HG03095 (cell line): ENCODE measurements around the gene PRAMEF18.
"Not testable (repeated sequence)": the region's sequence is repeated elsewhere in the genome, so short reads cannot be mapped to it uniquely, and the experiment has no call there.

Experiments used
- ATAC-seq: cut with Tn5 transposase; IDR thresholded peaks from one replicate; pipeline ENCODE4 v1.9.1; 2021; ENCODE audit warnings: moderate library complexity; ENCODE audit not compliant: unreplicated experiment

Gene PRAMEF18, protein sequence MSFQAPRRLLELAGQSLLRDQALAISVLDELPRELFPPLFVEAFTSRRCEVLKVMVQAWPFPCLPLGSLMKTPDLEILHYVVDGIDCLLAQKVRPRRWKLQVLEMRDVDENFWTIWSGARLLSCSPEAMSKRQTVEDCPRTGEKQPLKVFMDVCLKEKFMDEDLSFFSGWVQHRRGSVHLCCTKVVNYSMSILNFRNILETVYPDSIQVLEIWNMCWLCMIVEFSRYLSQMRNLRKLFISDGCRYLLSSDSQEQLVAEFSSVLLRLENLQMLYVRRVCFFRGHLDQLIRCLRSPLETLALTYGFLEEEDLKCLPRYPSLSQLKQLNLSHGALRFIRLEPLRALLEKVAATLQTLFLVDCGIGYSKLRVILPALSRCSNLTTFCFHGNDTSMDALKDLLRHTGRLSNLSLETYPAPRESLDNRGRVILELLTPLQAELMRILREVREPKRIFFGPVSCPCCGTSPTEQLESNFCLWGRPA

DNA sequence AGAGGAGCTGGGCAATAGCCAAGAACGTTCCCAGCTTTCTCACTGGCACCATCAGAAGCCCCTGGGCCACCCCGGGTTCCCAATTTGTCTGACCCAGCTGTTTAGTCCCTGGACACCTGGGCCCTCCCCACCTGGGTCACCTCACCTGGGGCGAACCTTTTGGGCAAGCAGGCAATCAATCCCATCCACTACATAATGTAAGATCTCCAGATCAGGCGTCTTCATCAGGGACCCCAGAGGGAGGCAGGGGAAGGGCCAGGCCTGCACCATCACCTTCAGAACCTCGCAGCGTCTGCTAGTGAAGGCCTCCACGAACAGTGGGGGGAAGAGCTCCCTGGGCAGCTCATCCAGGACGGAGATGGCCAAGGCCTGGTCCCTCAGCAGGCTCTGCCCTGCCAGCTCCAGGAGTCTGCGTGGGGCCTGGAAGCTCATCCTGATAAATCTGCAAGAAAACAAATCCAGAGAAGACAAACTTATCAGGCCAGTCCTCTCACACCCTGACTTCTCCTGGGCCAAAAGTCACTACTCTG lies at the start of gene PRAMEF18:
Gene PRAMEF18, minus strand, starts transcription at position 480 of the 530 bp plus-strand sequence. Its CDS starts 48 bp downstream, at position 432.
- not testable (repeated sequence) for ATAC-seq

DNA sequence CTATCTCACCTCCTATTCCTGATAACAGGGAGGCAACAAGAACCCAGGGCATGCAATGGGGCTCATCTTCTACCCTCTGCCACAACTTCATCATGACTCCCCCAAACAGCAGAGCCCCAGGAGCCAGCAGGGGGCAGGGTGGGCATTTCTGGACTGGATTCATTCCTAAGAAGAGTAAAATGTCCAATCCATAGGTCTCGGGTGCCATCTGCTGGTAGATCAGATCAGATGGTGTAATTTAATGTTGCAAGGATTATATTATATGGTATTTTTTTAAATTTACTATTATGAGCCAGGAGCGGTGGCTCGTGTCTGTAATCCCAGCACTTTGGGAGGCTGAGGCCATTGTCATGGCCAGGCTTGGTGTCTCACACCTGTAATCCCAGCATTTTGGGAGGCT lies 39.2 kb upstream of the PRAMEF18 start:
- not testable (repeated sequence) for ATAC-seq

DNA sequence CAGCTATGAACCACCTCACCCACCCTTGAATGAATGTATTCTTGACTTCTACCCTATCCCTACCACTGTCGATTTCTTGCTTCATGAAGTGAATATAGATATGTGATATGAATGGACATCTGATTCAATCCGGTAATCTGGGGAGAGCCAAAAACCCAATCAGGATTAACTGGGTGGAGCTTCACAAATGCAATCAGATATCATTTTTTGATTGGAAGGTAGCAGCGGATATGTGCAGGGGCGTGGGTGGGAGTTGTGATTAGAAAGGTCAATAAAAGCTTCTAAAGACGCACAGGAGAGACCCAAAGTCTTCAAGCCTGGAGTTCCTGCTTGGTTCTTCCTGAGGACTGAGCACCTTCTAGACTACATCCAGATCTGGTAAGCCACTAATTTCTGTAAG lies 27.9 kb upstream of the PRAMEF18 start, which contains the start of gene PRAMEF5:
Gene PRAMEF5, plus strand, starts transcription at position 301 of the 400 bp plus-strand sequence. CDS start 5,071 bp downstream, outside the sequence.
- ATAC-seq = not testable (repeated sequence)

DNA sequence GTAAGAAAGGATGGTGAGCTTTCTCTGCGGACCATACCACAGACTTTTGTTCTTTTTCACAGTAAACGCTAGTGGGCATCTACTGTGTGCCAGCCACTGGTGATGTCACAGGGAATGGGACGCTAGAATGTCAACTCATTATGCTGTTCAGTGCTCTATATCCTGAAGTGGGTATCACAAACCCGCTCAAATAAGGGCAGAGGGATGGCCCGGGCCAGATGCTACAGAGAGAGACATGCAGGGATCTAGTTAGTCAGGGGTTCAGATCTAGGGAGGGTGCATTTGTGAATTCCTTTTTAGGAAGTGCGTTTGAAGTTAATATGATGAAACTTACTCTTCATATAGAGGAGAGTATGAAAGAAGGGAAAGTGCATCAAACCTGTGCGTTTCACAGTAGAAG lies 21.2 kb upstream of the PRAMEF18 start:
- ATAC-seq = not testable (repeated sequence)

DNA sequence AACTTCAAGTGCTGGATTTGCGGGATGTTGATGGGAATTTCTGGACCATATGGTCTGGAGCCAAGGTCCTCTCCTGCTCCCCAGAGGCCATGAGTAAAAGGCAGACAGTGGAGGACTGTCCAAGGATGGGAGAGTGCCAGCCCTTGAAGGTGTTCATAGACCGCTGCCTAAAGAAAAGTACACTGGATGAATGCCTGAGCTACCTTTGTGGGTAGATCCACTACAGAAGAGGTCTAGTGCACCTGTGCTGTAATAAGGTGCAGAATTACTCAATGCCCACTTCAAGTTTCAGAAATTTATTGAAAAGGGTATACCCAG lies 20.6 kb upstream of the PRAMEF18 start:
- not testable (repeated sequence) for ATAC-seq

DNA sequence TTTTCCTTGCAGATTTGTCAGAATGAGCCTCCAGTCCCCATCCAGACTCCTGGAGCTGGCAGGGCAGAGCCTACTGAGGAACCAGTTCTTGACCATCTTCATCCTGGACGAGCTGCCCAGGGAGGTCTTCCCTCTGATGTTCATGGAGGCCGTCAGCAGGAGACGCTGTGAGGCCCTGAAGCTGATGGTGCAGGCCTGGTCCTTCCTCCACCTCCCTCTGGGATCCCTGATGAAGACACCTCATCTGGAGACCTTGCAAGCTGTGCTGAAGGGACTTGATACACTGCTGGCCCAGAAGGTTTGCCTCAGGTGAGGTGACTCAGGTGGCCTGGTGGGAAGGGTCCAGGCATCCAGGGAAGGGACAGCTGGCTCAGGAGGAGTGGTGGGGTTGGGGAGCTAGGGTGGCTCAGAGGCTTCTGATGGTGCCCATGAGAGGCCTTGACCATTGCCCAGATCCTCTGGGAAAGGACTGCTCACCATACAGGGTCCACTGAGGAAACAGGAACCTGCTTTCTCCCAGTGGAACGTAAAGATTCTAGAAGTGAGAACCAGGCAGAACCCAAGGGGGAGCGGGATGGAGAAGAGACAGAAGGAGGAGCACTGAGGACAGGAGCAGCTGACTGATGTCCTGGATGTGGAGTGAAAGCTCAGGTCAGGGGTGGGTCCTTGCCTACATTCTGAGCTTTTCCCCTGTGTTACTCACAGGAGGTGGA lies 20.0 kb upstream of the PRAMEF18 start:
- ATAC-seq = not testable (repeated sequence)

DNA sequence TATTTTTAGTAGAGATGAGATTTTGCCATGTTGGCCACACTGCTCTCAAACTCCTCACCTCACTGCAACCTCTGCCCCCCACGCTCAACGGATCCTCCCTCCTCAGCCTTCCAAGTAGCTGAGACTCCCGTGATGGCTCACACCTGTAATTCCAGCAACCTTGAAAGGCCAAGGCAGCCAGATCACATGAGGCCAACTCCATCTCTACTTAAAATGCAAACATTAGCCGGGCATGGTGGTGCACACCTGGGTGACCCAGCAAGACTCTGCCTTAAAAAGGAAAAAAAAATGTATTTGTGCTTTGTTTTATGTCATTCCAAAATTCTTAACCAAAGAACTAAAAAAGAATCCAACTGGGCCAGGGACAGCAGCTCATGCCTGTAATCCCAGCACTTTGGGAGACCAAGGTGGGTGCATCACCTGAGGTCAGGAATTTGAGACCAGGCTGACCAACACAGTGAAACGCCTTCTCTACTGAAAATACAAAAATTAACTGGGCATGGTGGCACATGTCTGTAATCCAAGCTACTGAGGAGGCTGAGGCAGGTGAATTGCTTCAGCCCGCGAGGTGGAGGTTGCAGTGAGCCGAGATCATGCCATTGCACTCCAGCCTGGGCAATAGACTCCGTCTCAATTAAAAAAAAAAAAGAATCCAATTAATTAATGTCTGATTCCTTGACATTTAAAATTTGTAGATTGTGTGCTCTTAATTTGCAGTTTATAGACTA lies 17.7 kb upstream of the PRAMEF18 start:
- not testable (repeated sequence) for ATAC-seq

DNA sequence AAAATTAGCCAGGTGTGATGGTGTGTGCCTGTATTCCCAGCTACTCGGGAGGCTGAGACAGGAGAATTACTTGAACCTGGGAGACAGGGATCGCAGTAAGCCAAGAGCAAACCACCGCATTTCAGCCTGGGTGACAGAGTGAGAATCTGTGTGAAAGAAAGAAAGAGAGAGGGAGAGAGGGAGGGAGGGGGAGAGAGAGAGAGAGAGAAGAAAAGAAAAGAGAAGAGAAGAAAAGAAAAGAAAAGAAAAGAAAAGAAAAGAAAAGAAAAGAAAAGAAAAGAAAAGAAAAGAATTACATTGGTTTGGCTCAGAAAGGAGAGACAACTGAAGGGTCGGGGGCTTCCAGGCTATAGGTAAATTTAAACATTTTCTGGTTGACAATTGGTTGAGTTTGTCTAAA lies 13.7 kb upstream of the PRAMEF18 start:
- not testable (repeated sequence) for ATAC-seq

DNA sequence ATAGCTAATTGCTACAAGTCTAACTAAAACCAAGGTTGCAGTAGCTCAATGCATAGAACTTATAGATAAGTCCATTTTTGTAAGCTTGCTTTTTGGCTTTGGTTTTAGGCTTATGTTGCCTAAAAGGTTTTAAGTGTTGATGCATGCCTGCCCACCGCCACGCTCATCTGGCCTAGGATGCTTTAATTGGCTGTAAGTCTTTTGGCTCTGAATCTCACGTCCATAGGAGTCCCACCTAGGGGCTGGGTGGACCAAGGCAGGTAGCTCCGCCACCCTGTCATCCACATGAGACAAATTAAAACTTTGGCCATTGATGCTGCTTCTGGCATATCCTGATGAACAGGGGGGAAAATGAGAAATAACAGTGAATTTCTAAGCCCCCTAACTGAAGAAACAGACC lies 11.6 kb upstream of the PRAMEF18 start:
- ATAC-seq = not testable (repeated sequence)

DNA sequence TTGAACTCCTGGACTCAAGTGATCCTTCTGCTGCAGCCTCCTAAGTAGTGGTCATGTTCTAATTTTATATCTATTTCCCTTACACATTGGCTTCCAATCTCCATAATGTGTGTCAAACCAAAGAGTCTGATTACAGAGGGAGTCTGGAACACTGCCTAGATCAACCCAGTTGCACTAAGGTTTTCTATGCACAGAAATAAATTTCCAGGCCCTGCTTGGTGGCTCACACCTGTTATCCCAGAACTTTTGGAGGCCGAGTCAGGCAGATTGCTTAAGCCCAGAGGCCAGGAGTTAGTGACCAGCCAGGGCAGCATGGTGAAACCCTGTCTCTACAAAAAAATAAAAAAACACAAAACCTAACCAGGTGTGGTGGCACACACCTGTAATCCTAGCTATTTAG lies 8.1 kb upstream of the PRAMEF18 start:
- not testable (repeated sequence) for ATAC-seq

DNA sequence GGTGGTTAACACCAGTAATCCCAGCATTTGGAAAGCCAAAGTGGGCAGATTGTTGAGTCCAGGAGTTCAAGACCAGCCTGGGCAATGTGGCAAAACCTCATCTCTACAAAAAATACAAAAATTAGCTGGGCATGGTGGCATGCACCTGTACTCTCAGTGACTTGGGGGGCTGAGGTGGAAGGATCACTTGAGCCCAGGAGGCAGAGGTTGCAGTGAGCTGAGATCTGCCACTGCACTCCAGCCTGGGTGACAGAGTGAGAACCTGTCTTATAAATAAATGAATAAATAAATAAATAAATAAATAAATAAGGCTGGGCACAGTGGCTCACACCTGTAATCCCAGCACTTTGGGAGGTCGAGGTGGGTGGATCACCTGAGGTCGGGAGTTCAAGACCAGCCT lies 6.1 kb upstream of the PRAMEF18 start:
- not testable (repeated sequence) for ATAC-seq

DNA sequence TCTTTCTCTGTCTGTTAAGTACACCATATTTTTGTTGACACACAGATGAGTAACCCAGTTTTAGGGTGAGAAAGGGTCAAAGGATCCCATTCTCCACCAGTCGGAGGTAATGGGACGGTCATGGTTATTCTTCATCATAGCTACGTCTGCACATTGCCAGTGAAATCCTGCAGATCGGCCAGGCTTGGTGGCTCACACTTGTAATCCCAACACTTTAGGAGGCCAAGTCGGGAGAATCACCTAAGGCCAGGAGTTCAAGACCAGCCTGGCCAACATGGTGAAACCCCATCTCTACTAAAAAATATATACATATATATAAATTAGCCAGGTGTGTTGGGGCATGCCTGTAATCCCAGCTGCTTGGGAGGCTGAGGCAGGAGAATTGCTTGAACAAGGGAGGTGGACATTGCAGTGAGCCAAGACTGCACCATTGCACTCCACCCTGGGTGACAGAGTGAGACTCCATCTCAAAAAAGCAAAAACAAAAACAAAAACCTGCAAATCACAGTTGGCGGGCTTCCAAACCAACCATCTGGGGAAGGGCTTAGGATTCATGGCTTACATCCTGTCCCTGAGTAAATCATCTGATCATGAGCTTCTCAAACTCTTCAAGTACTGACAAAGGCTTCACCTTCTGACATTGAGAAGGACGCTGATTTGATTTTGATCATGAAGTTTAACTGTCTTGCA lies 5.3 kb upstream of the PRAMEF18 start:
- not testable (repeated sequence) for ATAC-seq

DNA sequence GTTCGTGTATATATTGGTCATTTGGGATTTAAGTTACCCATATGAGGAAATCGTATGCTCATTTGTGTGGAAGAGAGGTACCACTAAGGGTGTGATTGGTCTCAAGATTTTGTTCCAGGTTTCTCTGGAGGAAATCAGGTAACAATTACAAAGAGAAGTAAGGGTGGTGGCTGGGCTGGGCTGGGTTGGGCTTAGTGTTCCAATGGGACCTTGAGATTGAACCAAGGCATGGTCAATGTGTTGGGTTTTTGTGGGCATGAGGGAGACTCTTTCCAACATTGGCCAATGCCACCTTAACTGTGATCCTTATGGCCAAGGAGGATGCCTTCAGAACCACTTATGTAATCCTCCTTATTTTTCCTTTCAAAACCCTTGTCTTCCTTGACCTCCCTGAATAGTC lies 4.6 kb upstream of the PRAMEF18 start:
- not testable (repeated sequence) for ATAC-seq

DNA sequence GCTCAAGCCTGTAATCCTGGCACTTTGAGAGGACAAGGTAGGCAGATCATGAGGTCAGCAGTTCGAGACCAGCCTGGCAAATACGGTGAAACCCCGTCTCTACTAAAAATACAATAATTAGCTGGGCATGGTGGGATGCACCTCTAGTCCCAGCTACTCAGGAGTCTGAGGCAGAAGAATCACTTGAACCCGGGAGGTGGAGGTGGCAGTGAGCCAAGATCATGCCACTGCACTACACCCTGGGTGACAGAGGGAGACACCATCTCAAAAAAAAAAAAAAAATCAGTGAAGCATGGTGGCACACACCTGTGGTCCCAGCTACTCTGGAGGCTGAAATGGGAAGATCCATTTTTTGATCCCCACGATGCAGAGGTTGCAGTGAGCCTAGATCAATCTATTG lies 4.1 kb upstream of the PRAMEF18 start:
- not testable (repeated sequence) for ATAC-seq

DNA sequence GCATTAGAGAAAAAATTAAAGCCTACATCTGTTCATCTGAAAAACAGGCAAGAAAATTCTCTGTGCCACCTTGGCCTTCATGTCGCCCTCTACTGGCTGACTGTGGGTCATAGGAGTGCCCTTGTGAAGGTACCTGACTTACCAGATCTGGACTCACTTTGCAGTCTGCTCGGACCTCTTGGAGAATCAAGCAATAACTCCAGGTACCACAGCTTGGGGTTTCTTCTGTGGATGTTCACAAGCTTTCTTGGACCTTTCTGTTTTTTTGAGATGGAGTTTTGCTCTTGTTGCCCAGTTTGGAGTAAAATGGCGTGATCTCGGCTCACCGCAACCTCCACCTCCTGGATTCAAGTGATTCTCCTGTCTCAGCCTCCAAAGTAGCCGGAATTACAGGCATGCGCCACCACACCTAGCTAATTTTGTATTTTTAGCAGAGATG lies 2.4 kb upstream of the PRAMEF18 start:
- no peak for ATAC-seq

DNA sequence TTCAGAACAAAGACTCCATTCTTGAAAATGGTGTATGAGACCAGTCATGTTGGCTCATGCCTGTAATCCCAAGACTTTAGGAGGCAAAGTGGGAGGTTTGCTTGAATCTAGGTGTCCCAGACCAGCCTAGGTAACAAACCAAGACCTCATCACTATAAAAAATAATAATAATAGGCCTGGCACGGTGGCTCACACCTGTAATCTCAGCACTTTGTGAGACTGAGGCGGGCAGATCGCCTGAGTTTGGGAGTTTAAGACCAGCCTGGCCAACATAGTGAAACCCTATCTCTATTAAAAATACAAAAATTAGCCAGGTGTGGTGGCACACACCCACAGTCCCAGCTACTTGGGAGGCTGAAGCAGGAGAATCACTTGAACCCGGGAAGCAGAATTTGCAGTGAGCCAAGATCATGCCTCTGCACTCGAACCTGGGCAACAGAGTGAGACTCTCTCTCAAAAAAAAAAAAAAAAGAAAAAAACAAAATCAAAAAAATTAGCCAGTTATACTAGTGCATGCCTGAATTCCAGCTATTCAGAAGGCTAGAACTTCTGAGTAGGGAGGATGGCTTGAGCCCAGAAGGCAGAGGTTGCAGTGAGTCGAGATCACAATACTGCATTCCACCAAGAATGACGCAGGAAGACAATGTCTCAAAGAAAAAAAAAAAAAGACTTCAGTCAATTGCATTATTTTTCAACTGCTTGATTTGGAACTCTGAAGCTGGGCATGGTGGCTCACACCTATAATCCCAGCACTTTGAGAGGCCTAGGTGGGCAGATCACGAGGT lies 1.5 kb upstream of the PRAMEF18 start:
- ATAC-seq = not testable (repeated sequence)

DNA sequence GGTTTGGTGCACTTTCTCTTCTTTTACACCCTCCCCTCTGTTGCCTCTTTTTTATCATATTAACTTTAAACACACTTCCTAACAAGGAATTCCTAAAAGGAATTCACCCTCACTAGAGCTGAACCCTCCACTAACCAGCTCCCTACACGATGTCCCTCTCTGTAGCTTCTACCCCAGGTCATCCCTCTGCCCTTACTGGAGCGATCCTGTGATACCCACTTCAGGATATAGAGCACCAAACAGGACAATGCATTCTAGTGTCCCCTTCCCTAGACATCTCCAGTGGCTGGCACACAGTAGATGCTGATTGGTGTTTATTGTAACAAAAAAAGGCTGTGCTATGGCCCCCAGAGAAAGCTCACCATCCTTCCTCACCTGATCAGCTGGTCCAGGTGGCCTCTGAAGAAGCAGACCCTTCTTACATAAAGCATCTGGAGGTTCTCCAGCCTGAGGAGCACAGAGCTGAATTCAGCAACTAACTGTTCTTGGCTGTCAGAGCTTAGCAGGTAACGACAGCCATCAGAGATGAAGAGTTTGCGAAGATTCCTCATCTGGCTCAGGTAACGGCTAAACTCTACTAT lies 1.4 kb downstream of the PRAMEF18 start:
- no peak for ATAC-seq

DNA sequence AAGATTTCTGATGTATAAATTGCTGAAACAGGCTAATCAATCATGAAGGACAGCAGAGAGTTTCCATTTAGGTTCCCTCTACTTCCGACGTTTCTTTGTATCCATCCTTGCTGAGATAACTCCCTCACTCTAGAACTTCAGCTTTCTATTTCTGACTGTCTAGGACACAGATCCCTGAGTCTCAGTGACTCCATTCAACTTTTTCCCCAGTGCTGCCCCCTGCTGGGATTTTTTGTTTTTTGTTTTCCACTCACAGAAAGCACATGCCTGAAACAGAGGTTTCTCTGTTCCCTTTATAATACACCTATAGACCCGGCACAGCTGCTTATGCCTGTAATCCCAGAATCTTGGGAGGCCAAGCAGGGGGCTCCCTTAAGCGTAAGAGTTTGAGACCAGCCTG lies 3.2 kb downstream of the PRAMEF18 start:
- ATAC-seq = not testable (repeated sequence)

DNA sequence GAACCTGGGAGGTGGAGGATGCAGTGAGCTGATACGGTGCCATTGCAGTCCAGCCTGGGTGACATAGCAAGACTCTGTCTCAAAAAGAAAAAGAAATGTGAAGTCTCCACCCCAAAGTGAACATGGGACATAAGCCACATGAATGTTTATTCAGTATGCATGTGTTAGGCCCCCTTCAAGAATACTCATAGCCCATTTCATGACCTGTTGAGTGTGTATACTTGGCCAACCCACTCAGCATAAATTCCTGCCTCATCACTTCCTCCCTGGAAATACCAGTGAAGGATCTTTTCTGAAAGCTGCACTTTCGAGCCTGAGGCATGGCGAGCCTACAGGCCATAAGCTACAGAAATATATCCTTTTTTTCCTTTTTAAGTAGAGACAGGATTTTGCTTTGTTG lies 6.8 kb downstream of the PRAMEF18 start:
- not testable (repeated sequence) for ATAC-seq
